ENCODE results near the gene CFL1. TPM values are rescaled to one million over a fixed set of nuclear protein-coding genes. Genes with fewer than 3 reads are reported as not detected.

Gene CFL1
- total and polyA plus RNA-seq, 2 donors (not counting 1 experiment from before 2014, with no cell fraction given) = 680 to 1,603 TPM

GRCh38 chr11:65870706-65871681, 13.0 kb upstream of the CFL1 start:
- Histone ChIP-seq H3K4me3 (replicated peaks in 1 of 4; ENCODE audit: control extremely low read depth in 1 of 4, insufficient read depth in 1 of 4, low read depth in 3 of 4, low read length in 4 of 4) (peak overlapping the region; percentile 64 to 81 (median 76)), H3K9me3 (ENCODE audit: control insufficient read depth, insufficient read depth, low read depth, low read length) (no peaks in the 10 kb centered on the region), H3K27me3 (ENCODE audit: control insufficient read depth, insufficient read depth, low read length) (no peaks in the 10 kb centered on the region), H3K9ac (ENCODE audit: insufficient read depth, low read length) (peak overlapping the region; percentile 82), H3K79me2 (ENCODE audit: control insufficient read depth, insufficient read depth, low read length) (peaks cover 30% of the 10 kb centered on the region), H3K27ac (ENCODE audit: insufficient read depth, low read length) (peak overlapping the region; percentile 88), H3K36me3 (ENCODE audit: control insufficient read depth, insufficient read depth, low read length) (peaks cover 29% of the 10 kb centered on the region), H3K4me2 (ENCODE audit: extremely low read depth, insufficient read depth, low read length) (peak overlapping the region; percentile 96), H2AFZ (ENCODE audit: low read length) (no peak overlapping the region), H4K20me1 (ENCODE audit: control insufficient read depth, extremely low read depth, insufficient read depth, low read length) (no peaks in the 10 kb centered on the region), H3K4me1 (ENCODE audit: control insufficient read depth, extremely low read depth, insufficient read depth, low read length) (peaks cover 23% of the 10 kb centered on the region)
- no peak for TF ChIP-seq EZH2 (IDR thresholded peaks at IDR 0.05; ENCODE audit: low read length, missing control alignments)
- no peak for TF ChIP-seq CTCF (conservative IDR thresholded peaks at IDR 0.05 in 1 of 2, IDR thresholded peaks at IDR 0.05 in 1 of 2; ENCODE audit: low read depth in 1 of 2, low read length in 2 of 2)
- DNase-seq (ENCODE audit: low read depth in 2 of 2) = no peak

- Histone ChIP-seq H4K20me1 (ENCODE audit: control insufficient read depth, extremely low read depth, insufficient read depth, low read length) (no peaks in the 10 kb centered on the region), H2AFZ (ENCODE audit: low read length) (no peak overlapping the region), H3K4me1 (ENCODE audit: control insufficient read depth, extremely low read depth, insufficient read depth, low read length) (peaks cover 23% of the 10 kb centered on the region), H3K36me3 (ENCODE audit: control insufficient read depth, insufficient read depth, low read length) (peaks cover 32% of the 10 kb centered on the region), H3K4me2 (ENCODE audit: extremely low read depth, insufficient read depth, low read length) (no peak overlapping the region), H3K79me2 (ENCODE audit: control insufficient read depth, insufficient read depth, low read length) (peaks cover 30% of the 10 kb centered on the region), H3K27ac (ENCODE audit: insufficient read depth, low read length) (no peak overlapping the region), H3K4me3 (replicated peaks in 1 of 4; ENCODE audit: control extremely low read depth in 1 of 4, insufficient read depth in 1 of 4, low read depth in 3 of 4, low read length in 4 of 4) (no peak overlapping the region), H3K27me3 (ENCODE audit: control insufficient read depth, insufficient read depth, low read length) (no peaks in the 10 kb centered on the region), H3K9me3 (ENCODE audit: control insufficient read depth, insufficient read depth, low read depth, low read length) (no peaks in the 10 kb centered on the region), H3K9ac (ENCODE audit: insufficient read depth, low read length) (no peak overlapping the region)
- no peak for DNase-seq (ENCODE audit: low read depth in 2 of 2)
- no peak for TF ChIP-seq CTCF (conservative IDR thresholded peaks at IDR 0.05 in 1 of 2, IDR thresholded peaks at IDR 0.05 in 1 of 2; ENCODE audit: low read depth in 1 of 2, low read length in 2 of 2)
These were observed 12.3 kb upstream of the CFL1 start for GRCh38 chr11:65870307-65870658.

- no peak for DNase-seq (ENCODE audit: low read depth in 2 of 2)
- H3K4me3 ChIP-seq (replicated peaks in 1 of 4; ENCODE audit: control extremely low read depth in 1 of 4, insufficient read depth in 1 of 4, low read depth in 3 of 4, low read length in 4 of 4) = no peak overlapping the region
- peaks cover 30% of the 10 kb centered on the region for H3K79me2 ChIP-seq (ENCODE audit: control insufficient read depth, insufficient read depth, low read length)
- no peak for TF ChIP-seq EZH2 (IDR thresholded peaks at IDR 0.05; ENCODE audit: low read length, missing control alignments)
- TF ChIP-seq CTCF (conservative IDR thresholded peaks at IDR 0.05 in 1 of 2, IDR thresholded peaks at IDR 0.05 in 1 of 2; ENCODE audit: low read depth in 1 of 2, low read length in 2 of 2) = no peak
- peaks cover 23% of the 10 kb centered on the region for H3K4me1 ChIP-seq (ENCODE audit: control insufficient read depth, extremely low read depth, insufficient read depth, low read length)
- no peaks in the 10 kb centered on the region for H3K9me3 ChIP-seq (ENCODE audit: control insufficient read depth, insufficient read depth, low read depth, low read length)
- H4K20me1 ChIP-seq (ENCODE audit: control insufficient read depth, extremely low read depth, insufficient read depth, low read length) = no peaks in the 10 kb centered on the region
- H3K9ac ChIP-seq (ENCODE audit: insufficient read depth, low read length) = no peak overlapping the region
- no peak overlapping the region for H2AFZ ChIP-seq (ENCODE audit: low read length)
- H3K36me3 ChIP-seq (ENCODE audit: control insufficient read depth, insufficient read depth, low read length) = peaks cover 37% of the 10 kb centered on the region
- H3K27ac ChIP-seq (ENCODE audit: insufficient read depth, low read length) = no peak overlapping the region
- H3K4me2 ChIP-seq (ENCODE audit: extremely low read depth, insufficient read depth, low read length) = no peak overlapping the region
- no peaks in the 10 kb centered on the region for H3K27me3 ChIP-seq (ENCODE audit: control insufficient read depth, insufficient read depth, low read length)
These were observed 11.8 kb upstream of the CFL1 start for GRCh38 chr11:65869643-65870306.
